KMS-11 (cell line): ENCODE measurements around the gene JAKMIP3.

Experiments
- H2AFZ ChIP-seq: fragments of 200-600 bp; sonication (generic); 2 replicates; pipeline ENCODE4 v1.6.1; 2016; ENCODE audit warnings: antibody characterized with exemption, mixed run types, low read depth
- H3K27ac ChIP-seq: fragments of 200-600 bp; sonication (generic); 2 replicates; pipeline ENCODE4 v1.6.1; 2016; ENCODE audit warnings: mild to moderate bottlenecking, mixed run types
- H3K27me3 ChIP-seq: fragments of 200-600 bp; sonication (generic); 2 replicates; pipeline ENCODE4 v1.6.1; 2017; ENCODE audit warnings: mild to moderate bottlenecking, low read depth, mixed run types, moderate library complexity; ENCODE audit not compliant: insufficient read depth
- H3K36me3 ChIP-seq: fragments of 200-600 bp; sonication (generic); 2 replicates; pipeline ENCODE4 v1.6.1; 2017; ENCODE audit warnings: mild to moderate bottlenecking, mixed run types; ENCODE audit not compliant: insufficient read depth
- H3K4me1 ChIP-seq: fragments of 200-600 bp; sonication (generic); 2 replicates; pipeline ENCODE4 v1.6.1; 2016; ENCODE audit warnings: mild to moderate bottlenecking, low read depth, mixed run types; ENCODE audit not compliant: poor library complexity, severe bottlenecking
- H3K4me2 ChIP-seq: fragments of 200-600 bp; sonication (generic); 2 replicates; pipeline ENCODE4 v1.7.0; 2016; ENCODE audit warnings: mild to moderate bottlenecking, mixed run types
- H3K4me3 ChIP-seq: fragments of 200-600 bp; sonication (generic); IDR thresholded peaks from 2 replicates; pipeline ENCODE4 v1.6.1; 2017; ENCODE audit warnings: low read depth, low read length, mixed read lengths; ENCODE audit not compliant: insufficient read depth
- H3K79me2 ChIP-seq: fragments of 200-600 bp; sonication (generic); 2 replicates; pipeline ENCODE4 v1.6.1; 2016; ENCODE audit warnings: low read depth, mixed run types; ENCODE audit not compliant: insufficient read depth
- H3K9ac ChIP-seq: fragments of 200-600 bp; sonication (generic); 2 replicates; pipeline ENCODE4 v1.6.1; 2016; ENCODE audit warnings: mild to moderate bottlenecking, mixed run types
- H4K20me1 ChIP-seq: fragments of 200-600 bp; sonication (generic); 2 replicates; pipeline ENCODE4 v1.6.1; 2016; ENCODE audit warnings: mild to moderate bottlenecking, mixed run types; ENCODE audit not compliant: insufficient read depth
- CTCF ChIP-seq: fragments of 200-600 bp; sonication (generic); conservative IDR thresholded peaks from 2 replicates; pipeline ENCODE4 v1.6.1; 2017; ENCODE audit warnings: low read depth, mild to moderate bottlenecking, antibody characterized with exemption, low read length, moderate library complexity, mixed read lengths

Gene JAKMIP3

GRCh38 chr10:132069122-132069848 is 3.5 kb downstream of the JAKMIP3 start:
- H3K79me2 ChIP-seq = no peaks in the 10 kb centered on the region
- no peaks in the 10 kb centered on the region for H3K36me3 ChIP-seq
- no peaks in the 10 kb centered on the region for H4K20me1 ChIP-seq
- peaks cover 9% of the 10 kb centered on the region; the same call in 1 of the 2 replicates for H3K27me3 ChIP-seq
- H3K4me3 ChIP-seq = no peak overlapping the region
- no peak overlapping the region for H3K9ac ChIP-seq
- H2AFZ ChIP-seq = no peak overlapping the region
- TF ChIP-seq CTCF = no peak
- no peaks in the 10 kb centered on the region for H3K4me1 ChIP-seq
- H3K27ac ChIP-seq = no peak overlapping the region
- no peak overlapping the region for H3K4me2 ChIP-seq

- Histone ChIP-seq H3K4me1 (no peaks in the 10 kb centered on the region), H2AFZ (no peak overlapping the region), H3K36me3 (no peaks in the 10 kb centered on the region), H3K9ac (no peak overlapping the region), H3K27me3 (peaks cover 9% of the 10 kb centered on the region; the same call in 1 of the 2 replicates), H4K20me1 (no peaks in the 10 kb centered on the region), H3K4me2 (no peak overlapping the region), H3K4me3 (no peak overlapping the region), H3K79me2 (no peaks in the 10 kb centered on the region), H3K27ac (no peak overlapping the region)
- TF ChIP-seq CTCF = no peak
Measured at GRCh38 chr10:132069849-132070182, 4.1 kb downstream of the JAKMIP3 start.

GRCh38 chr10:132070724-132071123 is 5.0 kb downstream of the JAKMIP3 start:
- TF ChIP-seq CTCF = no peak
- no peak overlapping the region for H3K4me2 ChIP-seq

GRCh38 chr10:132071667-132072066 is 5.9 kb downstream of the JAKMIP3 start:
- Histone ChIP-seq H3K79me2 (no peaks in the 10 kb centered on the region), H3K27me3 (peaks cover under 1% of the 10 kb centered on the region; the same call in 1 of the 2 replicates), H4K20me1 (no peaks in the 10 kb centered on the region), H3K27ac (no peak overlapping the region), H3K4me2 (no peak overlapping the region), H3K36me3 (no peaks in the 10 kb centered on the region), H3K9ac (no peak overlapping the region), H3K4me1 (no peaks in the 10 kb centered on the region), H2AFZ (no peak overlapping the region), H3K4me3 (no peak overlapping the region)
- TF ChIP-seq CTCF = no peak

More at GRCh38 chr10:132070724-132071123, 5.0 kb downstream of the JAKMIP3 start:
- Histone ChIP-seq H3K79me2 (no peaks in the 10 kb centered on the region), H4K20me1 (no peaks in the 10 kb centered on the region), H3K4me1 (no peaks in the 10 kb centered on the region), H3K36me3 (no peaks in the 10 kb centered on the region), H3K9ac (no peak overlapping the region), H2AFZ (no peak overlapping the region), H3K4me3 (no peak overlapping the region), H3K27ac (no peak overlapping the region), H3K27me3 (peaks cover 9% of the 10 kb centered on the region; the same call in 1 of the 2 replicates)
